Activated naive CD8-positive, alpha-beta T cell (primary cell): ENCODE data around the gene PKIG.

Experiments
- H3K27ac Mint-ChIP-seq: one replicate; pipeline ENCODE4 v1.8.0; 2021; ENCODE audit warnings: mixed read lengths
- H3K27me3 Mint-ChIP-seq: one replicate; pipeline ENCODE4 v1.8.0; 2021; ENCODE audit warnings: mixed read lengths
- H3K36me3 Mint-ChIP-seq: one replicate; pipeline ENCODE4 v1.8.0; 2021; ENCODE audit warnings: mixed read lengths
- H3K4me1 Mint-ChIP-seq: one replicate; pipeline ENCODE4 v1.8.0; 2021; ENCODE audit warnings: low read depth, mixed read lengths
- H3K4me3 Mint-ChIP-seq: one replicate; pipeline ENCODE4 v1.8.0; 2021; ENCODE audit warnings: mild to moderate bottlenecking, mixed read lengths
- H3K9me3 Mint-ChIP-seq: one replicate; pipeline ENCODE4 v1.8.0; 2021; ENCODE audit warnings: low read depth, mixed read lengths

The PKIG gene

GRCh38 chr20:44582311-44583025 lies at the start of gene PKIG:
Gene PKIG, plus strand, starts transcription at chr20:44582579. Its CDS starts 31,978 bp downstream, at chr20:44614557.
- Mint-ChIP-seq H3K4me1 (peaks cover 5% of the 10 kb centered on the region), H3K27me3 (no peaks in the 10 kb centered on the region), H3K4me3 (no peak within 1 kb of the TSS), H3K36me3 (peaks cover 2% of the 10 kb centered on the region), H3K27ac (no peak within 1 kb of the TSS), H3K9me3 (no peaks in the 10 kb centered on the region)

- H3K27me3 Mint-ChIP-seq: no peaks in the 10 kb centered on the region
- no peaks in the 10 kb centered on the region for H3K9me3 Mint-ChIP-seq
- peaks cover 6% of the 10 kb centered on the region for H3K4me1 Mint-ChIP-seq
- no peak overlapping the region for H3K27ac Mint-ChIP-seq
- H3K4me3 Mint-ChIP-seq: no peak overlapping the region
- no peaks in the 10 kb centered on the region for H3K36me3 Mint-ChIP-seq
Observed at GRCh38 chr20:44532981-44533331, 49.4 kb upstream of the PKIG start.

GRCh38 chr20:44533928-44534327 lies 48.5 kb upstream of the PKIG start:
- Mint-ChIP-seq H3K27me3 (no peaks in the 10 kb centered on the region), H3K4me3 (no peak overlapping the region), H3K27ac (no peak overlapping the region), H3K36me3 (no peaks in the 10 kb centered on the region), H3K4me1 (peaks cover 8% of the 10 kb centered on the region), H3K9me3 (no peaks in the 10 kb centered on the region)

GRCh38 chr20:44536175-44536574 lies 46.2 kb upstream of the PKIG start:
- no peaks in the 10 kb centered on the region for H3K27me3 Mint-ChIP-seq
- H3K9me3 Mint-ChIP-seq: no peaks in the 10 kb centered on the region
- H3K4me1 Mint-ChIP-seq: peaks cover 8% of the 10 kb centered on the region
- no peak overlapping the region for H3K4me3 Mint-ChIP-seq
- no peak overlapping the region for H3K27ac Mint-ChIP-seq
- no peaks in the 10 kb centered on the region for H3K36me3 Mint-ChIP-seq

GRCh38 chr20:44537993-44538392 lies 44.4 kb upstream of the PKIG start:
- Mint-ChIP-seq H3K4me1 (peaks cover 6% of the 10 kb centered on the region), H3K9me3 (no peaks in the 10 kb centered on the region)

GRCh38 chr20:44540834-44541233 lies 41.5 kb upstream of the PKIG start:
- Mint-ChIP-seq H3K9me3 (no peaks in the 10 kb centered on the region), H3K27me3 (no peaks in the 10 kb centered on the region), H3K4me1 (peaks cover 6% of the 10 kb centered on the region), H3K4me3 (no peak overlapping the region), H3K27ac (no peak overlapping the region), H3K36me3 (no peaks in the 10 kb centered on the region)

More at GRCh38 chr20:44537993-44538392, 44.4 kb upstream of the PKIG start:
- Mint-ChIP-seq H3K27ac (no peak overlapping the region), H3K4me3 (no peak overlapping the region), H3K27me3 (no peaks in the 10 kb centered on the region), H3K36me3 (no peaks in the 10 kb centered on the region)

GRCh38 chr20:44541992-44542391 lies 40.4 kb upstream of the PKIG start:
- no peaks in the 10 kb centered on the region for H3K9me3 Mint-ChIP-seq
- no peak overlapping the region for H3K27ac Mint-ChIP-seq
- H3K36me3 Mint-ChIP-seq: no peaks in the 10 kb centered on the region
- peaks cover 2% of the 10 kb centered on the region for H3K4me1 Mint-ChIP-seq
- H3K27me3 Mint-ChIP-seq: no peaks in the 10 kb centered on the region
- H3K4me3 Mint-ChIP-seq: no peak overlapping the region

- H3K27ac Mint-ChIP-seq: no peak overlapping the region
- peaks cover 2% of the 10 kb centered on the region for H3K4me1 Mint-ChIP-seq
- no peaks in the 10 kb centered on the region for H3K27me3 Mint-ChIP-seq
- H3K4me3 Mint-ChIP-seq: no peak overlapping the region
- peaks cover 2% of the 10 kb centered on the region for H3K36me3 Mint-ChIP-seq
- no peaks in the 10 kb centered on the region for H3K9me3 Mint-ChIP-seq
Observed at GRCh38 chr20:44542890-44543289, 39.5 kb upstream of the PKIG start.

GRCh38 chr20:44543358-44543757 lies 39.0 kb upstream of the PKIG start:
- Mint-ChIP-seq H3K4me3 (no peak overlapping the region), H3K4me1 (peaks cover 2% of the 10 kb centered on the region), H3K27me3 (no peaks in the 10 kb centered on the region), H3K36me3 (peaks cover 2% of the 10 kb centered on the region), H3K9me3 (no peaks in the 10 kb centered on the region), H3K27ac (no peak overlapping the region)

- Mint-ChIP-seq H3K9me3 (no peaks in the 10 kb centered on the region), H3K36me3 (peaks cover 2% of the 10 kb centered on the region), H3K27ac (no peak overlapping the region), H3K4me1 (no peaks in the 10 kb centered on the region), H3K27me3 (no peaks in the 10 kb centered on the region), H3K4me3 (no peak overlapping the region)
Observed at GRCh38 chr20:44544263-44544662, 38.1 kb upstream of the PKIG start.

- Mint-ChIP-seq H3K9me3 (no peaks in the 10 kb centered on the region), H3K27ac (no peak overlapping the region), H3K36me3 (peaks cover 2% of the 10 kb centered on the region)
Observed at GRCh38 chr20:44547419-44547818, 35.0 kb upstream of the PKIG start.

GRCh38 chr20:44549123-44549522 lies 33.3 kb upstream of the PKIG start:
- Mint-ChIP-seq H3K4me1 (peaks cover 17% of the 10 kb centered on the region), H3K9me3 (no peaks in the 10 kb centered on the region), H3K36me3 (peaks cover 2% of the 10 kb centered on the region), H3K4me3 (no peak overlapping the region), H3K27ac (no peak overlapping the region), H3K27me3 (no peaks in the 10 kb centered on the region)

More at GRCh38 chr20:44547419-44547818, 35.0 kb upstream of the PKIG start:
- H3K27me3 Mint-ChIP-seq: no peaks in the 10 kb centered on the region
- no peak overlapping the region for H3K4me3 Mint-ChIP-seq
- peaks cover 2% of the 10 kb centered on the region for H3K4me1 Mint-ChIP-seq

GRCh38 chr20:44552050-44552449 lies 30.3 kb upstream of the PKIG start:
- Mint-ChIP-seq H3K4me3 (no peak overlapping the region), H3K27ac (no peak overlapping the region), H3K27me3 (no peaks in the 10 kb centered on the region), H3K4me1 (peaks cover 17% of the 10 kb centered on the region), H3K9me3 (no peaks in the 10 kb centered on the region), H3K36me3 (peaks cover 2% of the 10 kb centered on the region)

GRCh38 chr20:44552568-44552949 lies 29.8 kb upstream of the PKIG start:
- peaks cover 17% of the 10 kb centered on the region for H3K4me1 Mint-ChIP-seq
- H3K9me3 Mint-ChIP-seq: no peaks in the 10 kb centered on the region
- H3K27ac Mint-ChIP-seq: no peak overlapping the region
- no peak overlapping the region for H3K4me3 Mint-ChIP-seq
- H3K27me3 Mint-ChIP-seq: no peaks in the 10 kb centered on the region
- H3K36me3 Mint-ChIP-seq: peaks cover under 1% of the 10 kb centered on the region

- Mint-ChIP-seq H3K27me3 (no peaks in the 10 kb centered on the region), H3K27ac (peak overlapping the region; percentile 70), H3K4me1 (peaks cover 17% of the 10 kb centered on the region), H3K4me3 (peak overlapping the region; percentile 1), H3K36me3 (no peaks in the 10 kb centered on the region), H3K9me3 (no peaks in the 10 kb centered on the region)
Observed at GRCh38 chr20:44552950-44553908, 29.1 kb upstream of the PKIG start.
